Ishikawa (cell line): Measurements from ENCODE around the gene ADAMTS12.

Experiments used
- EGR1 ChIP-seq: IDR thresholded peaks from 2 replicates; pipeline ENCODE4 v1.6.1; 2012
- EP300 ChIP-seq: IDR thresholded peaks from 2 replicates; pipeline ENCODE4 v1.6.1; 2012; ENCODE audit warnings: borderline replicate concordance
- MAX ChIP-seq: IDR thresholded peaks from 2 replicates; pipeline ENCODE4 v1.6.1; 2012
- NFIC ChIP-seq: IDR thresholded peaks from 2 replicates; pipeline ENCODE4 v1.6.1; 2012
- RAD21 ChIP-seq: IDR thresholded peaks from 2 replicates; pipeline ENCODE4 v1.6.1; 2012; ENCODE audit warnings: low read depth
- TAF1 ChIP-seq: IDR thresholded peaks from 2 replicates; pipeline ENCODE4 v1.6.1; 2012; ENCODE audit warnings: low read depth, mild to moderate bottlenecking
- USF1 ChIP-seq: IDR thresholded peaks from 2 replicates; pipeline ENCODE4 v1.6.1; 2012
- YY1 ChIP-seq: IDR thresholded peaks from 2 replicates; pipeline ENCODE4 v1.6.1; 2012; ENCODE audit warnings: low read depth
- TF ChIP-seq, protein P1 (sequence below): IDR thresholded peaks from 2 replicates; pipeline ENCODE4 v1.6.1; 2012; ENCODE audit warnings: low read depth, mild to moderate bottlenecking

DNA sequence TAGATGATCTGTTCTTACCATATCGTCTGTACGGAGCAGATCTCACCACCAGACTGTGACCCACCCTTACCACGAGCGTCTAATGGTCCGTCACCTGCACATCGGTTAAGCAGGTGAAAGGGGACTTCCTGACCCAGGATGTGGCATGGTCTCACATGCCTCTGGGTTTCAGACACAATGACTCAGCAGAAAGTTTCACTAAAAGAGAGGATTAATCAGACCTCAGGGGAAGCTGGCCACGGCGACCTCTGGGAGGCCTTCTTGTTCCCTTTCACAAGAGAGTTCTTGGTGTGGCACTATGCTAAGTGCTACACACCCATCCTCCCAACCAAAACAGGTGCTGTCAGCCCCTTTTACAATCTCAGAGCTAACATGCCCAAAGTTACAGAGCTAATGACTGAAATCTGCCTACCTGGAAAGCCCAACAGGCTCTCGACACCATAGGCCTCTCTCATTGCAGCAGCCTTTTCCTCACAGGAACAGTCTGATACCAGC, 41.6 kb downstream of the ADAMTS12 start:
- TF ChIP-seq EGR1 (no peak), YY1 (no peak), NFIC (no peak), TAF1 (no peak), USF1 (no peak), RAD21 (no peak), EP300 (no peak), MAX (no peak)
- TF ChIP-seq, protein P1, sequence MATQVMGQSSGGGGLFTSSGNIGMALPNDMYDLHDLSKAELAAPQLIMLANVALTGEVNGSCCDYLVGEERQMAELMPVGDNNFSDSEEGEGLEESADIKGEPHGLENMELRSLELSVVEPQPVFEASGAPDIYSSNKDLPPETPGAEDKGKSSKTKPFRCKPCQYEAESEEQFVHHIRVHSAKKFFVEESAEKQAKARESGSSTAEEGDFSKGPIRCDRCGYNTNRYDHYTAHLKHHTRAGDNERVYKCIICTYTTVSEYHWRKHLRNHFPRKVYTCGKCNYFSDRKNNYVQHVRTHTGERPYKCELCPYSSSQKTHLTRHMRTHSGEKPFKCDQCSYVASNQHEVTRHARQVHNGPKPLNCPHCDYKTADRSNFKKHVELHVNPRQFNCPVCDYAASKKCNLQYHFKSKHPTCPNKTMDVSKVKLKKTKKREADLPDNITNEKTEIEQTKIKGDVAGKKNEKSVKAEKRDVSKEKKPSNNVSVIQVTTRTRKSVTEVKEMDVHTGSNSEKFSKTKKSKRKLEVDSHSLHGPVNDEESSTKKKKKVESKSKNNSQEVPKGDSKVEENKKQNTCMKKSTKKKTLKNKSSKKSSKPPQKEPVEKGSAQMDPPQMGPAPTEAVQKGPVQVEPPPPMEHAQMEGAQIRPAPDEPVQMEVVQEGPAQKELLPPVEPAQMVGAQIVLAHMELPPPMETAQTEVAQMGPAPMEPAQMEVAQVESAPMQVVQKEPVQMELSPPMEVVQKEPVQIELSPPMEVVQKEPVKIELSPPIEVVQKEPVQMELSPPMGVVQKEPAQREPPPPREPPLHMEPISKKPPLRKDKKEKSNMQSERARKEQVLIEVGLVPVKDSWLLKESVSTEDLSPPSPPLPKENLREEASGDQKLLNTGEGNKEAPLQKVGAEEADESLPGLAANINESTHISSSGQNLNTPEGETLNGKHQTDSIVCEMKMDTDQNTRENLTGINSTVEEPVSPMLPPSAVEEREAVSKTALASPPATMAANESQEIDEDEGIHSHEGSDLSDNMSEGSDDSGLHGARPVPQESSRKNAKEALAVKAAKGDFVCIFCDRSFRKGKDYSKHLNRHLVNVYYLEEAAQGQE, result no peak
